A549 (cell line): ENCODE data around the gene SPATA1.

Source experiments
- CEBPB ChIP-seq, 2 experiments: fragments of >200 bp in 1 of 2; sonication (Bioruptor Twin) in 1 of 2; formaldehyde crosslinking in 1 of 2; IDR thresholded peaks; 2 replicates each; pipeline ENCODE4 v1.6.1; 2012 to 2016
- CTCF ChIP-seq: fragments of >200 bp; sonication (Bioruptor Twin); formaldehyde crosslinking; IDR thresholded peaks from 3 replicates; pipeline ENCODE4 v1.5.1; 2016
- POLR2A ChIP-seq: IDR thresholded peaks from 2 replicates; pipeline ENCODE4 v1.6.1; 2012; ENCODE audit warnings: mild to moderate bottlenecking, low read length
- RAD21 ChIP-seq, 2 experiments: fragments of >200 bp in 1 of 2; sonication (Bioruptor Twin) in 1 of 2; formaldehyde crosslinking in 1 of 2; IDR thresholded peaks in 1 of 2; conservative IDR thresholded peaks in 1 of 2; 2 replicates in 1 of 2; 3 replicates in 1 of 2; pipeline ENCODE4 v1.6.1; 2012 to 2018; ENCODE audit warnings: inconsistent platforms in 1 of 2
- USF2 ChIP-seq: fragments of 450-650 bp; IDR thresholded peaks from 2 replicates; pipeline ENCODE4 v1.6.1; 2014; ENCODE audit warnings: antibody characterized with exemption
- TF ChIP-seq, protein P1 (sequence below): IDR thresholded peaks from 2 replicates; pipeline ENCODE4 v1.6.1; 2012

GRCh38 chr1:84480650-84481049, 25.5 kb upstream of the SPATA1 start:
- TF ChIP-seq CTCF (no peak), USF2 (no peak), CEBPB (IDR thresholded peaks at IDR 0.05) (no peak), RAD21 (conservative IDR thresholded peaks at IDR 0.05 in 1 of 2, IDR thresholded peaks at IDR 0.05 in 1 of 2) (no peak), POLR2A (no peak)
- TF ChIP-seq, protein P1, sequence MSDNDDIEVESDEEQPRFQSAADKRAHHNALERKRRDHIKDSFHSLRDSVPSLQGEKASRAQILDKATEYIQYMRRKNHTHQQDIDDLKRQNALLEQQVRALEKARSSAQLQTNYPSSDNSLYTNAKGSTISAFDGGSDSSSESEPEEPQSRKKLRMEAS: no peak
